Measurements from ENCODE around the gene MTMR2.
"Not testable (repeated sequence)": the region's sequence is repeated elsewhere in the genome, so short reads cannot be mapped to it uniquely, and the experiment has no call there.

MTMR2 gene

DNA sequence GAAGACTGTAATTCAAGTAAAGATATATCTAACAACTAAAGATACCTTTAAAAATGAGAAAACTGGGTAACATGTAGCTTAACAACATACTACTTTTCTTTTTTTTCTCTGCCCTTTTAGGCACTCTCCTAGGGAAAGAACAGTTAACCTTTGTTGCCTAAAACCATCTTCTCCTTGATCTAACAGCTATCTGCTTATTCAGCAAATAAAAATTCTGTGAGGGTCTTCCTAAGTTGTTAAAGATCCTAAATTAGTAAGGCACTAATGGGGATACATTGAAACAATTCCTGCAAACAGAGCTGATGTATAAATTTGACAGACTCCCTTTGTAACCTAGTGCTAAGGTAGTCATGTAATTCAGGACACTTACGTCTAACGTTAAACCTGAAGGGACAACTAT is 39.1 kb downstream of the MTMR2 start:
- no peak for DNase-seq (ENCODE audit: low read depth in 2 of 3, low spot score in 2 of 3)

DNA sequence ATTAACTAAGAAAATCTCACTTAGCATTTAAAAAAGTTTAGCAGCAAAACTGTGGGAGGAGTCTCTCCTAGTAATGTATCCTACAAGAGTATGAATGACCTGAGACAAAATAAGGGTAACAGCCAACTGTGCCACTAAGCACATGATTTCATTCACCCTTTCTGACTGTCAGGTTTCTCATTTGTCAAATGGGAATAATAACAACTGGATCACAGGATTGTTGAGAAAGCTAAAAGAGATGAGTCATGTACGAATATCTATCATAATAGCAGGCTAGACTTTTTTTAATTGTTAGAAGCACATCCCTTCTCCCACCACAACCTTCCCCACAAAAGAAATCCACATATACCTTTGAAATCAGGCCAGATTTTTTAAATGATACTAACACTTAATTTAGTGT is 39.5 kb downstream of the MTMR2 start:
- no peak for DNase-seq (ENCODE audit: low read depth in 2 of 3, low spot score in 2 of 3)

DNA sequence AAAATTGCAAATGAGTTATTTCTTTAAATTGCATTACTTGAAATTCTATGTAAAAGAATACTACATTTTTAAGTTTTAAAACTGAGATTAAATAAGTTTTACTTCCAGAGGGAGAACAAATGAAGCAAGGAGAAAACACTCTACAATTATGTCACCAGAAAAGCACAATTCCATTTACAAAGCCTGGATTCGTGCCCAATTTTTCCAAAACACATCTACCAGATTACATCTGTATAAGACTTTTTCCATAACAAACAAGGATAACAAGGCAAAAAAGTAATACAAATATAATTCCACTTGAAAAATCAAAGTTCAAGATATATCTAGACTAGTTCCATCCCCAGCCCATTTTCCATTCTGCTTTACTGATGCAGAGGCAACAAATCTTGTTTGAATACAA is 40.5 kb downstream of the MTMR2 start:
- DNase-seq (ENCODE audit: low read depth in 2 of 3, low spot score in 2 of 3): no peak

DNA sequence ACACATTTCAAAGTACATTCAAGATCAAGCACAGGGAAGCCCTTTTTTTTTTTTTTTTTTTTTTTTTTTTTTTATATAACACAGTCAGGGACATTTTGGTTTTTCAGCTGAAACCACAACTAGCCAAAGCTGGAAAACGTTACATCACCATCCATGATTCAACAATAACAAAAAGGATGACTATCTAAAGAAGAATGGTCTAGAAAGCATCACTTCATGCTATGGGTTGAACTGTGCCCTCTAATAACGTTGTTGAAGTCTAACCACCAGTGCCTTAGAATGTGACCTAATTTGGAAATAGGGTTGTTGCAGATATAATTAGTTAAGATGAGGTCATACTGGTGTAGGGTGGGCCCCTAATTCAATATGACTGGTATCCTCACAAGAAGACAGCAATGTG is 46.6 kb downstream of the MTMR2 start:
- DNase-seq (ENCODE audit: low read depth in 2 of 3, low spot score in 2 of 3): no peak

DNA sequence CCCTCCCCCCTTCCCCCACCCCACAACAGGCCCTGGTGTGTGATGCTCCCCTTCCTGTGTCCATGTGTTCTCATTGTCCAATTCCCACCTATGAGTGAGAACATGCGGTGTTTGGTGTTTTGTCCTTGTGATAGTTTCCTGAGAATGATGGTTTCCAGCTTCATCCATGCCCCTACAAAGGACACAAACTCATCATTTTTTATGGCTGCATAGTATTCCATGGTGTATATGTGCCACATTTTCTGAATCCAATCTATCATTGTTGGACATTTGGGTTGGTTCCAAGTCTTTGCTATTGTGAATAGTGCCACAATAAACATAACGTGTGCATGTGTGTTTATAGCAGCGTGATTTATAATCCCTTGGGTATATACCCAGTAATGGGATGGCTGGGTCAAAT is 53.0 kb downstream of the MTMR2 start:
- not testable (repeated sequence) for DNase-seq (ENCODE audit: low read depth in 2 of 3, low spot score in 2 of 3)

DNA sequence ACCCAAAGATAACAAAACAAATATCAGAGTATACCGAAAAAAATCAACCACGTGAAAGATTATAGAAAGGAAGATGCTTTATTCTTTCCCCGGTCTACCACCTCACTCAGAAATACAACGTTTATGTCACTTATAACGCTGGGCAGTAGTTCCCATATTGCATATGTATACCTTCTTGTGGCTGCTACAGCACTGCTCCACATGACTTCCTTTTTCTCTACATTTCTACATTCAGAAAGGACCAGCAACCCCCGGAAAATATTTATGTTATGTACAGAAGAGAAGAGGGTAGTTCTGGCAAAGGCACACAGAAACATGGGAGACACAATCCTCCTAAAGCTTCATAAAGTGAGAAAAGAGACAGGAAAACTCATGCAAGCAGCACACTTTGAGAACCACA is 56.8 kb downstream of the MTMR2 start:
- no peak for DNase-seq (ENCODE audit: low read depth in 2 of 3, low spot score in 2 of 3)

DNA sequence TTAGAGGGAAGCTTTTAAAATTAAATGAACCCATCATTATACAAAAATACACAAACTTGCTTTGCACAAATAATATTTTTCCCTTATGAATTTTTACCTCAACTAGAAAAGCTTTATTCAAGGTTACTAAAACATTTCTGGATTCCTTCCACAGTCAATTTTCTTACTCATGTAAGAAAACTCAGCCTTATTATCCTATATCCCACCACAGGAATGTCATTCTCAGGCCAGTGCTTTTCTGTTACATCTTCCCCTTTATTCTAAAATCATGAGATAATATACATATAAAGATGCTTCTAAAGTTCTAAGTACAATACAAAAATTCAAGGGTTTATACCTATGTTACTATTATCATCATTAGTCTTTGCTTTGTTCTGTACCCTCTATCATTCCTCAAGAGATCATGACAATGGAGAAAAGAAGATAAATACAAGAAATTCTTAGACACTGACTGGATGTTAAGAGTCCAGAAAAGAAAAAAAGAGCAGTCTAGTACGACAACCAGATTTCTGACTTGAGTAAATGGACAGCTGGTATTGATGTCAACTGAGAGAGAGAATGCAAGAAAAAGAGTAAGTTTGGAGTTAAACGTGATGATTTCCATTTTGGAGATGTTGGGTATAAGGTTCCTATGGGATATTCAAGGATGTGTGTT is 60.3 kb downstream of the MTMR2 start:
- DNase-seq (ENCODE audit: low read depth in 2 of 3, low spot score in 2 of 3): no peak

DNA sequence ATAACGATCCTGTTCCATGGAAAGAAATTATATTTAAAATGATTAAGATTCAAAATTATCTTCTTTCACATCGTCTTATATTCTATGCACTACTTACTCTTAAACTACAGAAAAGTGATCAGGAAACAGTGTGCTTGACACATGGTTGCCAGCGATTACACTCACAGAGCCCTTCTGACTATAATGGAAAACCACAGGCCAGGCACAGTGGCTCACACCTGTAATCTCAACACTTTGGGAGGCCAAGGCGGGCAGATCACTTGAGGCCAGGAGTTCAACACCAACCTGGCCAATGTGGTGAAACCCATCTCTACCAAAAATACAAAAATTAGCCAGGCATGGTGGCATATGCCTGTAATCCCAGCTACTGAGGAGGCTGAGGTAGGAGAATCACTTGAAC is 63.9 kb downstream of the MTMR2 start:
- not testable (repeated sequence) for DNase-seq (ENCODE audit: low read depth in 2 of 3, low spot score in 2 of 3)

DNA sequence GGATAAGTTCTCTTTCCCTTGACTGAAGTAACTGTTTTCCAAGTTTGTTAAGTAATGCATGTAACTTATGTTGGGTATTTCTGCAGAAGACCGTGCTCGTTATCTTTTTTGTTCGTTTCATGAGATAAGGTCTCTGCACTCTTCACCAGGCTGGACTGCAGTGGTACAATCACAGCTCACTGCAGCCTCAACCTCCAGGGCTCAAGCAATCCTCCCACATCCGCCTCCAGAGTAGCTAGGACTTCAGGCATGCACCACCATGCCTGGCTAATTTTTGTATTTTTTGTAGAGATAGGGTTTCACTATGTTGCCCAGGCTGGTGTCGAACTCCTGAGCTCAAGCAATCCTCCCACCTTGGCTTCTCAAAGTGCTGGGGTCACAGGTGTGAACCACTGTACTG is 69.5 kb downstream of the MTMR2 start:
- not testable (repeated sequence) for DNase-seq (ENCODE audit: low read depth in 2 of 3, low spot score in 2 of 3)

DNA sequence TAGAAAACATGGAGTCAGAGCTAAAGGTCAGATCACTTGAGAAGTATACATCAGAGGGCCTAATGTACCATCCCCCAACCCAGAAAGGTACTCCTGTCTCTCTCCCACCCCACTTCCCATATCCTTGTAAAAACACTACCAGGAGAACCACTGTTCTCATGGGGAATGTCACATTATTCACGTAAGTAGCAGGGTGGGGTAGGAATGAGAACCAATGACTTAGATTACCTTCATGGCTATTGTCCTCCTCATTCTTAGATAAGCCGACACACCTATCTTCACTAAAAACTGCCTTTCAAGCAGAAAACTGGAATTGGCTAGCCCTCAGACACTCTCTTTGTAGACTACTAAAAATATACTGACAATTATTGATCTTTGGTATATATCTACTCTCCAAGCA is 70.0 kb downstream of the MTMR2 start:
- no peak for DNase-seq (ENCODE audit: low read depth in 2 of 3, low spot score in 2 of 3)

DNA sequence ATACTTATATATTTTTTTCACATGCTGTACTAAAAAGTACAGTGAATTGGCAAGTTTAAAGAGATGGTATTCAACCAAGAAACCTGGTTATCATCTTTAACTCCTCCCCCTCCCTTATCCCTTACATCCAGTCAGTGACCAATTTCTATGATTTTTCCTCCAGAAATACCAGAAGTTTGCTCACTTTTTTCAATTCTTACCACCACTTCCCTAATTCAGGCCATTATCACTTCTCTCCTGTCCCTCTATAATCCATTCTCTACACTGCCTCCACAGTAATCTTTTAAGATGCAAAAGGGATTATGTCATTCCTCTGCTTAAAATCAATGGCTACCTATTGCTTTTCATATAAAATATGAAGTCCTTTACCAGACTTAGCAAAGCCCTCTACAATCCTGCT is 70.8 kb downstream of the MTMR2 start:
- DNase-seq (ENCODE audit: low read depth in 2 of 3, low spot score in 2 of 3): no peak

DNA sequence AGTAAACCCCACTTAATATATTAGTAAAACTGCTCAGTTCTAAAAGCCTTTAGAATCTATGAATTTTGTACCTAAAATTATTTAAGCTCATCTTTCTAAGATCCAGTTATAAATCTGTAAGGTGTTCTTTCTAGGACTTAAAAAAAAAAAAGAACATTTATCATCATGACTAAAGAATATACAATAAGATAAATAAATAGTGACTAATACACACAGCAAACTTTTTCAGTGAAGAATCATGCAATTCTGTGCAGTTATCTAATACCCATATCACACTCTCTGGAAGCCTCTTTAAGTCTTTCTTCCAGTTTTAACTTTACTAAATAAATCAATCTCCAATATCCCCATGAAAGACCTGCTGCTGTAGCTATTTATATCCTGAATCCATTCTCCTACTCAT is 73.8 kb downstream of the MTMR2 start:
- DNase-seq (ENCODE audit: low read depth in 2 of 3, low spot score in 2 of 3): no peak

DNA sequence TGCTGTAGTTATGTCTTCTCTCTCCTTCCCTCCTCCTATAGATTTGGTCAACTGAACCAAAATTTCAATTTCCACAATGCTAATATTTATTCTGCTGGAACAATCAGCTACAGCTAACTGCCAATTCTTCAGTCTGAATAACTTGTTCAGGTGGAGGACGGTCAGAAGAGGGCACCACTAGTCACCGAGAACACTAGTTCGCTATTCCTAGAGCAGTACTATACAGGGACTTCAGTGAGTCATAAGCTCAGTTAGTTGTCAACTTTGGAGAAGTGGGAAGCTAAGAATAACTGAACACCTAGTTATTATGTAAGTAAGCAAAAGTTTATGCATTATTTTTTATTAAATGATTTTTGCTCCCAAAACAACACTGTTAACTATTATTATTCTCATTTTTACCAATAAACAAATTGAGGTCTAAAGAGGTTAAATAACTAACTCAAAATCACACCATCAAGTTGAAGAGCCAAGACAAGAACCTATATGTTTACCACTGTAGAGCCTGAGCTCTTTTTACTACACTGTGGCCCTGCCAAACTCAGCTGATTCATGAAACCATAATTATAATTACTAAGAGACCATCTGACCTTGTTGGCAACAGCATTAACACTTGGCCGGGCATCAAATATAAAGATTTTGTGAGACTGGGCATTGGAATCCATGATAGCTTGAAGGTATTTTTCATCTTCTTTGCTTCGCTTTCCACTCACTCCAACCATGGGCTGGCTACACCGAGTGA is 74.7 kb downstream of the MTMR2 start:
- no peak for DNase-seq (ENCODE audit: low read depth in 2 of 3, low spot score in 2 of 3)

DNA sequence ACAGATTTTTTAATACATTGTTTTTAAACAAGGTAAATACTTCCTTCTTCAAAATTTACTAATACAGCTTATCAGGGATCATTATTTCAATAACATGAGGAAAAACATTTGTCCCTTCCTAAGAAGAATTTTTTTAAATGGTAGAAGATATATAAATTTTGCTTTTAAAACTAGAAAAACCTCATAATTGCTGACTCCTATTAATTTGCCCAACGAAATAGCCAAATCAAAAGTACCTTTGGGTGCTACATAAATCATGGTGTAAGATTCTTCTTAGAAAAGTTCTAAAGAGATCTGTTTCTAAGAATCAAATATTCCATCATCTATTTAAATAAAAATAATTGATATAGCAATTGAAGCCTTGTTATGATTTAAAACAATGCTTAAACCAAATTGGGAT is 78.7 kb downstream of the MTMR2 start:
- DNase-seq (ENCODE audit: low read depth in 2 of 3, low spot score in 2 of 3): no peak

DNA sequence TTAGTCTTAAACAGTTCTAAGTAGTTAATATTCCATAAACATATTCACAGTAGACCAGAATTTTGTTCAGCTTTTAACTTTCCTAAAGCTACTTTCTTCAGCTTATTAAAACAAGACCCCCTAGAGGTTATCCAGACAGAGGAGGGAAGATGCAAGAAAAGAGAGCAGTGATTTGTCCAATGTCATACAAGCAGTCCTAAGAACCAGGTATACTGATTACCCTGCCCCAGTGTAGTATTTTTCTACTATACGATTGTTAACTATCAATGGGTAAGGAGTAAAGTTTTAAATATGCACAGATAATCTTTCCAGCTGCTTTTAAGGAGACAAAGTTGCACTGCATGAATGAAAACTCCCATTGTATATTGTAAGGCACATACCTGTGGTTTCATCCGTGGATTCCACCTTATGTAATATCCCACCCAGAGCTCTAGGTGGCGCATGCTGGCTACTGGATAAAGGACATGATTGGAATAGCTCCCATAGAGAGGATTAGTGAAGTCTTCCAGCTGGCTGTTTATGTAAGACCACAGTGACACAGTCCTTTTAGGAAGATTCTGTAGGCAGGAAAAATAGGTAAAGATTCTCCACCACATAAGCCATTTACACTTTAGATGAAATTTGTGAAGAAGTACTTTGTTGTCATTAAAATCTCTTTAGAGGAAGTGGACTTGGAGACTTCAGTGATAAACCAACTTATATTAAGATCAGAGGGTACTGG is 88.0 kb downstream of the MTMR2 start:
- peak in 2 of 3 experiments; percentile 4 to 5 for DNase-seq (ENCODE audit: low read depth in 2 of 3, low spot score in 2 of 3)

DNA sequence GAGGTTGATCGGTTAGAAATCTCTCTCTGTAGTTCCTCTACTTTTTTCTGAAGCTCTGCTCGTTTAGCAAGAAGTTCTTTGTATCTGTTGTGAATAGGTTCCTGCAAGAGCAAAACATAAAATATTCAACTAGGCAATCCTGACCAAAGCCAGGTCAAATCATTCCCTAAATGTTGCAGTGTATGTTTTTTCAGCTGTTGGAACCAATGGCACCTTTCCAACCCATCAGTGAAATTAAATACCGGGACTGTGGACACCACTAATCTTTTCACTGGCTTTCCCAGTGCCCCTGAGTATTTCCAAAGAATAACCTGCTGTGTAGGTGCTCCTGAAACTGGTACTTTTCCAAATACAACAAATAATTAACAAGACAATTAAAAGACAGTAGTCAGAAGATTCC is 88.6 kb downstream of the MTMR2 start:
- DNase-seq (ENCODE audit: low read depth in 2 of 3, low spot score in 2 of 3): no peak

DNA sequence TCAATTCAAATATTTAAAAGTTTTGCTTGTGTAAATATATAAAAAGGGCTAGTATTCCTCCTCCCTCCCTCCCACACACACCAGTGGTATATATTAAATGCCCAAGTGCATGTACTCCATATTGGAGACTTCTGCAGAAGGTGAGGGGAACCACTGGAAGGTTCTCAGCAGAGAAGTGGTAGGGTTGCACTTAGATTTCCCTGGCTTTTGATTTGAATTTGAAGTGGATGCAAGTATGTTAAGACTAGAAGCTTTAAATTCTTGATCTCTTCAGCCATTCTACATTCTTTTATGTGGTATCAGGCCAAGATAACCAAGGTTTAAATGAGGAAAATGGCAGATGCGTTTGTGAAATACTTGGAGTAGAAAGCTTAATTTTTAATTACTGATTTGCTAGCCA is 90.5 kb downstream of the MTMR2 start:
- no peak for DNase-seq (ENCODE audit: low read depth in 2 of 3, low spot score in 2 of 3)

DNA sequence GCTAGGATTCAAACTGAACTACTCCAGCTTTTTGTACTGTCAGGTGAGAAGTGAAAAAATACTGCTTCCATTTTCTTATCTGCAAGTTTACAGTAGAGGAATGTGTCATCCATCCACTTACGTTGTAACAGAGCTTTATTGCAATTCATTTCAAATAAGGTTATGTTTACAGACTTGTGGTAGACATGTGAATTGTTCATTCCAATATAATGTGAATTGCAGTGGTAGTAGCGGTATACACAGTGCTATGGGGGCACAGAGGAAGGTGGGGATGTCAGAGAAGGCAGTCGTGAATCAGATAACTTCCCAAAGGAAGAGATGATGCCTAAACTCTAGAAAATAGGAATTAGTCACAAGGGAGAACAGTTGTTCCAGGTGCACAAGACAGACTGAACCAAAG is 91.1 kb downstream of the MTMR2 start:
- no peak for DNase-seq (ENCODE audit: low read depth in 2 of 3, low spot score in 2 of 3)

DNA sequence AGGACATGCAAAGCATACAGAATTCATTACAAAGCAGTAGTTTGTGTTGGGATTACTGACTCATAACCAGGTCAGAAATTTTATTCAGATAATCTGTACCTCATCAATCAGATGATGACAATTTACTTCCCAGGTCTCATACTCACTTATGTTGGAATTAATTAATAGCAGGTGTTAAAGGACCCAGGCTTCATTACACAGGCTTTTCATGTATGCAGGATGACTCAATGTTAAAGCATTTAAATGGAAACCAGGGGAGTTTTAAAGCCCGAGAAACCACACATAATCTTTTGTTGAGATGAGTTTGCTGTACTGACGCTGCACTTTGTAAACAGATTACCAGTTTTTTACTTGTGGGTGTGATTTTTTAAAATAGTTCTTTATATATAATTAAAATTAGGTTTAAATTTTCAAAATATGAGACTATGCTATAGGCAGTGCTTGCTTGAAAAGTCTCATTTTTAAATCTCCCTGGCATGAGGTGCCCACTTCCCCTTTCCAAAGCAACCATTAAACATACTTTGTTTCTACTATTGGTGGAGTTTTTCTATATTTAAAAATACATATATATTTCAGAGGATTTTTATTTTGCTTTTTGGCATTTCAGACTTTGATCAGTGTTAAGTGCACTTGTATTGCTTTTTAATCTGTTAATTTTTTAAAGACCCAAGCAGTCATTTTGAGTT is 92.6 kb downstream of the MTMR2 start:
- no peak for DNase-seq (ENCODE audit: low read depth in 2 of 3, low spot score in 2 of 3)

DNA sequence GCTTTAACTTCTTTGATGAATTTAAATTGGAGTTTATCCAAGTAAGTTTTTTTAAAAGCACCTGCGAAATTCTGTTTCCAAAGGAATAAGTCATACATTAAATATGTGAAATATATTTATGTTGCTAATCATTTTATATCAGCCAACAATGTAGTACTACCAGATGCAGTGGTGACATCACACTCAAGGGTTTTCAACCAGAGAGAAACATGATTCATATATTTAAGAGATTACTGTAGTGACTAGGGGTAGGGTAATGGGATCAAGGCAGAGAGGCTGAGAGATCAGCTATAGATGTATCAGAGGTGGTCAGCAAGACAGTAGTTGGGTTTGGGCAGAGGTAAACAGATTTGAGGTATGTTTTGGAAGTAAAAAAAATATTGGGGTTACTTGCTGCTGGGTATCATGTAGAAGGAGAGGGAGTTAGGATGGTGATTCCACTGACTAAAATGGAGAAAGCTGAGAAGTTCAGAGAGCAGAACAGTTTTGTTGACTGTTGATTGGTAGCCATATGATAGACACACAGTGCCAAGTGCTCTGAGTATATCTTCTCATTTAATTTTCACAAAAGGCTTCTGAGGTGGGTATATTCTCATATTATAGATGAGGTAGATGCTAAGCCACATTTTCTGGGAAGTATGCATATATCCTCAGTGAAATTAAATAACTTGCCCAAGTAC is 94.2 kb downstream of the MTMR2 start:
- no peak for DNase-seq (ENCODE audit: low read depth in 2 of 3, low spot score in 2 of 3)

DNA sequence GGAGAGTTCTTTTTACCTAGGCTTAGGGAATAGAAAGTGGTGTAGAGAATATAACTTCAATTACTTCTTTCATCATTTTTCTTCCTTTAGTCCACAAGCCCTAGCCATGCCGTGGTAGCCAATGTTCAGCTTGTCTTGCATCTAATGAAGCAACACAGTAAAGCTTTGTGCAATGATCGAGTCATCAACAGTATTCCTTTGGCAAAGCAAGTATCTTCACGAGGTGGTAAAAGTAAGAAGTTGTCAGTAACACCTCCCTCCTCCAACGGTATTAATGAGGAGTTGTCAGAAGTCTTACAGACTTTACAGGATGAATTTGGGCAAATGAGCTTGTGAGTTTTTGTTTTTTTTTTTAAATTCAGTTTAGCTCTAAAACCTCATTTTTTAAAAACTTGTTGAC is 96.2 kb downstream of the MTMR2 start:
- no peak for DNase-seq (ENCODE audit: low read depth in 2 of 3, low spot score in 2 of 3)
